GM18858 (cell line): ENCODE results near the gene HRG.

ENCODE experiments used
- ATAC-seq: cut with Tn5 transposase; IDR thresholded peaks from one replicate; pipeline ENCODE4 v1.9.1; 2021; ENCODE audit not compliant: unreplicated experiment

HRG gene

DNA sequence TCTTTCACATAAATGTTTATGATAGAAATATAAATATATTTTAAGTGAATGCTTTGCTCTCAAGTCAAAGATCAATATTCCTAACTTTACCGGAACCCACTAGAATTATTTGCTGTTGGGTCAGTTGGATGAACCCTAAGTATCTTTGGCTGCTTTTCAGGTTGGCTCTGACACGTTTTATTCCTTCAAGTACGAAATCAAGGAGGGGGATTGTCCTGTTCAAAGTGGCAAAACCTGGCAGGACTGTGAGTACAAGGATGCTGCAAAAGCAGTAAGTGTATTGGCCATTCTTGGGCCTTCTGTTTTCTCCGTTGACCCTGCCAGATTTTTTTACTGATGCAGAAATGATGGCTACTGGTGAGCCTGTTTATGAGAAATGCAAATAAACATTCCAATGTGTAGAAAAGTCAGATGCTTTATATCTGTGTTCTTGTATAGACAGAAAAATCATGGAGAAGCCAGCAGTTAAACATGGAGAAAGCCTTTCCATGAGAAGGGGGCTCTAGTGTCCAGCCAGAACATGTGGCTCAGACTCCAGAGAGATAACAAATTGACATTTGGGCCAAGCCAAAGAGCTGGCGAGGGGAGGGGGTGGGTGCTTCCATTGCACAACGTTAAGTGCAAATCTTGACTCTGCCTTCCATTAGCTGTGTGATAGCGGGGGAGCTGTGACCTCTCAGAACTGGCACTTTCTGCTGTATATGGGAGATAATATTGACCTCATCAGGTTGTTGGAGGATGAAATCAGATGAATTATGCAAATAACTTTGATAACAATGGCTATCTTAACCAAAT, 54.3 kb downstream of the HRG start:
- no peak for ATAC-seq

DNA sequence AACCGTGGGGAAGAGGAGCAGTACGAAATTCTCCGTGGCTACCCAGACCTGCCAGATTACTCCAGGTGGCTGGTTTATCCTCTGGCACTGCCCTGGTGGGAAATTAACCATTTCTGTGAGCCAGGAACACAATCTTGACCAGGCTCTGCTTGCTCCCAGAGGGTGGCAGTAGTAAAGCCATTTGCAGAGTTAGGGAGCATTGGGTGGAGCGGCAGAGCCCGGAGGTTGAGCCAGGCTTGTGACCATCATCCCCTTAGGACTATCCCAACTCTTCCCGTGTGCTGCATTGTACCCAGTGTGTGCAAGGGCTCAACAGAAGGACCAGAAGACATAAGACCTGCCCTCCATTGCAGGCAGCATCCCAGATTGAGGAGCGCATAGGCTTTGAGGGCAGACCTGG, 56.6 kb downstream of the HRG start:
- no peak for ATAC-seq

GRCh38 chr3:186724911-186725310, 59.1 kb downstream of the HRG start:
- ATAC-seq, result no peak
